Measurements from ENCODE around the gene RTN4R. TPM values are rescaled to one million over a fixed set of nuclear protein-coding genes. Genes with fewer than 3 reads are reported as not detected.
A peak's percentile ranks its signal among the peaks of the same experiment; 100 is the strongest.
"Not testable (repeated sequence)": the region's sequence is repeated elsewhere in the genome, so short reads cannot be mapped to it uniquely, and the experiment has no call there.

RTN4R gene
- total RNA-seq, 1 donor from 2014 or later = 4.4 TPM

DNA sequence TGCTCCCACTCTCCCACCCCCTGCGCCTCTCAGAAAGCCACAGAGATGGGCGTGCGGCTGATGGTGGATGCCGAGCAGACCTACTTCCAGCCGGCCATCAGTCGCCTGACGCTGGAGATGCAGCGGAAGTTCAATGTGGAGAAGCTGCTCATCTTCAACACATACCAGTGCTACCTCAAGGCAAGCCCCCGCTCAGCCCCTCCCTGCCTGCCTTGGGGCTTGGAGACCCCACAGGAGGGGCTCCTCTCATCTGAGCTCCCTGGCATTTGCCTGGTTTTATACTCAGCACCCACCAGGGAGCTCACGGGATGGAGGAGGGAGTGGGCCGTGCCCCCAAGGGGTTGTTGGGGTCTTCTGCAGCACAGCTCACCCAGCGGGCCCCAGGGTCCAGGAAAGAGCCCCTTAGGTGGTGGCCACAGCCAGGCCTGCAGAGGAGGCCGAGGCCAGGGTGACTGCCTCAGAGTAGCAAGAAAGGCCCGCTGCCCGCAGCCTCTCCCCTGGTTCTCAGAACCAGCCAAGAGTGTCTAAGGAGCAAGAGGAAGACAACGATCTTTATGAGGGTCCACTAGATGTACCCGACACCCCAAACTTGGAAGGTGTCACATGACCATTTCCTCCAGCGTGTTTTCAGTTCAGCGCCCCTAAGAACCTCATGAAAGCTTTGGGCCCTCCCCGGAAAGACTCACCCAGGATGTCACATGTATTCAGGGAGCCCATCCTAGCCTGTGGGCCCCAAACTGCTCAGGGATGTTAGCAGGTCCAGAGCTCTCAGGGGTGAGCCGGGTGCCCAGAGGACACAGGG lies 38.7 kb upstream of the RTN4R start:
- intact Hi-C loops (cut with DNase I); DNase-seq (ENCODE audit: low spot score); ATAC-seq: not testable (repeated sequence)

DNA sequence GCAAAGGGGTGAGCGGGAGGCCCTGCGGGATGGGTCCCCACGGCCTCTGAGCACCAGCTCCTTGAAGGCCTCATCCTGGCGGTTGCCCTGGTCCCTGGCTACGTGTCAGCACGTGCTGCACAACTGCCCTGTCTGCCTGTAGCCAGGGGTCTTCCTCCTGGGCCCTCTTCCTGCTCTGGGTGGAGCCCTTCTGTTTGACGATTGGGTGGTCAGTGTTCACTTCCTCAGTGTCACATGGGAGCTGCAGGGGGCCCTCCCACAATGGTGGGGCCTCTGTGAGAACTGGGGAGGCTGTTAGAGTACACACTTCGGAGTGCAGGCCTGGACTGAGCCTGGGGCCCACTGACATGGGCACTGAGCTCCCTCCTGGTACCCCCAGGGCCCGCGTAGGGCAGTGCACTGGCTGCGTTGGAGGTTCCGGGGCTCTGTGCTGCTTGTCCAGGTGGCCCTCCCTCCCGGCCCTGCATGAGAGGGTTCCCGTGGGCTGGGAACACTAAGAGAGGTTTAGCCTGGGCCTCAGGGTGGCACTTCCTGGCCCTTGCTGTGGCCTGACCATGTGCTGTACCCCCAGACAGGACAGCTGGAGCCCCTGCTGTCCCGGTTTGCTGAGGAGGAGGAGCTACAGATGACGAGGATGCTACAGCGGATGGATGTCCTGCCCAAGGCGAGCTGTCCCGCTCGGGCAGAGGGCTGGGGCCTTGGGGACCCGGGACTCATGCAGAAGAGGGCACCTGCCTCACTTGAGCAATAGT lies 38.0 kb upstream of the RTN4R start:
- ATAC-seq (no peak), DNase-seq (ENCODE audit: low spot score) (no peak)
- intact Hi-C loops (cut with DNase I) = no loop called here

DNA sequence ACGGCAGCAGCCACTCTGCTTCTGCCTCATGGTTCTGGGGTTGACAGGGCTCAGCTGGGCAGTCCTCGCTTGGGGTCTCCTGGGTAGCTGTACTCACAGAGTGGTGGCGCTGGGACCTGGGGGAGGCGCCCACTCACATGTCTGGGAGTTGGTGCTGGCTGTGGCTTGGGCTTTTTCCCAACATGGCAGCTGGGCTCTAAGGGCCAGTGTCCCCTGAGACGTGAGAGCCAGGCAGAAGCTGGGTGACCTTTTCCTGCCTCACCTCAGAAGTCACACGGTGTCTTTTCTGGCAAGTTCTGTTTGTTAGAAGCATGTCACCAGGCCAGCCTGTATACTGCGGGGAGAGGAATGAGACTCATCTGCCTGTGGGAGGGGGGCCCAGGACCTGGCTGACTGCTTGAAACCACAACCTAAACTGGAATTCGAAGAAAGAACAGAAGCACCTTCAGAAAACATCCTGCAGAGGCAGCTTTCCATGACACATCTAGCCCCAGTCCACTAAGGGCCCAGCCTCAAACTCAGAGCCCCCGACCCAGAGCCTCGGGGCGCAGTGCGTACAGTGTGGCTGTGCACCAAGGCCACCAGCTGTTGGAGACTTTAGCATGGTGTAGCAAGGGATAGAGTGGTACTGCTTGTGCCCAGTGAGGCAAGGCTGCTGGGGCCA lies 37.2 kb upstream of the RTN4R start:
- DNase-seq (ENCODE audit: low spot score); ATAC-seq; intact Hi-C loops (cut with DNase I): not testable (repeated sequence)

DNA sequence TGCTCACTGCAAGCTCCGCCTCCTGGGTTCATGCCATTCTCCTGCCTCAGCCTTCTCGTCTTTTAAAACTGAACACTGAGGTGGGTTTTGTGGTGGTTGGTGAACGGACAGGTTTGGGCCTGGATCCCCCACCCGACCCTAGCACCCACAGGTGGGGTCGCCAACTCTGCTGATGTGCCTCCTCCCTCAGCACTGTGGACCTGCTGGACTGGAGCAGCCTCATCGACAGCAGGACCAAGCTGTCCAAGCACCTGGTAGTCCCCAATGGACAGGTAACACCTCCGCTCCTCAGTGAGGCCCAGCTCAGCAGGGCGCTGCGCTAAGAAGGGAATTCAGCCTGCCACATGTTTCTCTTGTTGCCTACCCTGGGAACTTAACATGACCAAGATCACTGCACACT lies 36.5 kb upstream of the RTN4R start:
- ATAC-seq (no peak), DNase-seq (ENCODE audit: low spot score) (no peak)
- intact Hi-C loops (cut with DNase I) = no loop called here

DNA sequence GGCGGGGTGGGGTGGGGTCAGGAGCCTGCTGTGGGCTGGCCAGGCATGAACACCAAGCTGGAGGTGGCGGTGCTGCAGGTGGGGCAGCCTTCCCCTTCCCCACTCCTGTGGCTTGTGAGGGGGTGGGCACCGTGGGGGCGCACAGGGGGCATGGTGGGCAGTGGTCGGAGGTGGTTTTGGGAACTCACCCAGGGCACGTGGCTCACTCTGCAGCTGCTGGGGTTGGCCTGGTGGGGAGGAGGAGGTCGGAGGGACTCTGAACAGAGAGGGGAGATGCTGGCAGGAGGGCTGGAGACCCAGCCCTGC lies 35.1 kb upstream of the RTN4R start:
- intact Hi-C loops (cut with DNase I); ATAC-seq; DNase-seq (ENCODE audit: low spot score): not testable (repeated sequence)

DNA sequence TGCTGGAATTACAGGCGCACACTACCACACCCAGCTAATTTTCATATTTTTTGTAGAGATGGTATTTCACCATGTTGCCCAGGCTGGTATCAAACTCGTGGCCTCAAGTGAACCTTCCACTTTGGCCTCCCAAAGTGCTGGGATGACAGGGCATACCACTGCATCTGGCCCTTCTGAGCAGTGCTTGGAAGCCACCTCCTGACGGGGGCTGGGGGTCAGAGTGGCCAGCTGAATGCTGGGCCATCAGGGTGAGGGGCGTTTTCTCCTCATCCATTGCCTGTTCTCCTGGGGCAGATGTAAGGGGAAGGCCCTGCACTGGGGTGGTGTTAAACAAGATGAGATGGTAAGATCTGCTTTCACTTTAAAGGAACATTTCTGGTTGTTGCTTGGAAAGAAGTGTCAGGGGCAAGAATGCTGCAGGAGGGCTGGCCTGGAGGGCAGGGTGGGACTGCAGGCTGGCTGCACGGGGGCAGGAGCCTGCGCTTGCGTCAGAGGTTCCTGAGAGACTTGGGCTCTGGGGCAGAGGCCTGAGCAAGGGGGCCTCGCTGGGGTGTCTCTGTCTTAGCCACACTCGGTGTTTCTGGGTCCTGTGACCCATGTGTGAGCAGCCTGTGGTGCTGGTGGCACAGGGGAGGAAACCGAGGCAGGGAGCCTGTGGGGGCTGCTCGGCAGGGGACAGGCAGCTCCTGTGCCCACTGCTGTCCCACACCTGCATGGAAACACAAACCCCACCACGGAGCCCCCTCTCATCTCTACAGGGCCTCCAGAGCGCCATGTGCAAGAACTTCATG lies 34.5 kb upstream of the RTN4R start:
- no peak for DNase-seq (ENCODE audit: low spot score)
- intact Hi-C loops (cut with DNase I) = no loop called here
- ATAC-seq = no peak

DNA sequence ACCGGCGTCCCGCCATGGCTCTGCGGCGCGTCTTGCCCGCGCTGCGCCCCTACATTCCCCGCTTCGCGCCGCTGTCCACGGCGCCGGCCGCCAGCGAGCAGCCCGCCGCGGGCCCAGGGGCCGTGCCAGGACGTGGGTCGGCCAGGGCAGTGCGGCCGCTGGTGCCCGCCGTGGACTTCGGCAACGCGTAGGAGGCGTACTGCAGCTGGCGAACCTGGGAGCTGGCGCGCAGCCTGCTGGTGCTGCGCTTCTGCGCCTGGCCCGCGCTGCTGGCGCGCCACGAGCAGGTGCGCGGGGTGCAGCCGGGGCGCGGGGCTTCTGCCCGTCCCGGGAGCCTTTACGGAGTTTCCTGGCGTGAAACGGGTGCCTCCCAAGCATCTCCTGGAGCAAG lies 31.6 kb upstream of the RTN4R start:
- ATAC-seq (no peak), DNase-seq (ENCODE audit: low spot score) (no peak)
- intact Hi-C loops (cut with DNase I) = no loop called here

DNA sequence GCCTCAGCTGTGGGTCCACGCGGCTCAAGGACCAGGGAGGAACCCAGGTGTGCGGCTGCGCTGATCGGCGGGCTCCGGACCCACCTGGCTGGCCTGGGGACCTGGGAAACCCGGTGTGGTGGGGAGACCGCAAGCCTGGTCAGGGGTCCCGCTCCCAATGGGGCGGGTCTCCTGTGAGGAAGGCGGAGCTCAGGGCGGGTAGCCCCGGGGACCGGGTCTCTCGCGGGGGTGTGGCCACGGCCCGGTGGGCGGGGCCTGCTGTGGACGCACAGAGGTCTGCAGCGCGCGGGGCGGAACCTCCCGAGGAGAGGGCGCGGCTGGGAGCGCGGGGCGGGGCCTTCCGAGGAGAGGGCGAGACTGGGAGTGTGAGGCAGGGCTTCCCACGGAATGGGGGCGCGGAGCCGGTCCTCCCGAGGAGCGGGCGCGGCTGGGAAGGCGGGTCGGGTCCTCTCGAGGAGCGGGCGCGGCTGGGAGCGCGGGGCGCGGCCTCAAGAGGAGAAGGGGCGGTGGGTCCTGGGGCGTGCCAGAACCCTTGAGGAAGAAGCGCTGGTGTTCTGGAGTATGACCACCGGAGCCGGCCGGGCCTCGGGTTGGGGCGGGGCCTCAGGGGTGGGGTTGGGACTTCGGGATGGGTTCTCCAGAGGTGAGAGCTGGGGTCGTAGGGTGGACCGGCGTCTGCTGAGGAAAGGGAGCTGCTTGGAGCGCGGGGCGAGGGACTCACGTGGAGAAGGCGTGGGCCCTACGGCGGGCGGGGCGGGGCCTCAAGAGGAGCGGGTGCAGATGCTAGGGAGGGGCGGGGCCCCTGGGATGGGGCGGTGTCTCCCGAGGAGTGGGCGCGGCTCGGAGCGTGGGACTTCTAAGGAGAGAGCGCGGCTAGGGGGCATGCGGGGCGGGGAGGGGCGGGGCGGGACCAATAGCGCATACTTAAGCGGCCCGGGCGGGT lies 31.0 kb upstream of the RTN4R start:
- intact Hi-C loops (cut with DNase I) = no loop called here
- peak; percentile 85 for DNase-seq (ENCODE audit: low spot score)
- ATAC-seq = peak; percentile 92

DNA sequence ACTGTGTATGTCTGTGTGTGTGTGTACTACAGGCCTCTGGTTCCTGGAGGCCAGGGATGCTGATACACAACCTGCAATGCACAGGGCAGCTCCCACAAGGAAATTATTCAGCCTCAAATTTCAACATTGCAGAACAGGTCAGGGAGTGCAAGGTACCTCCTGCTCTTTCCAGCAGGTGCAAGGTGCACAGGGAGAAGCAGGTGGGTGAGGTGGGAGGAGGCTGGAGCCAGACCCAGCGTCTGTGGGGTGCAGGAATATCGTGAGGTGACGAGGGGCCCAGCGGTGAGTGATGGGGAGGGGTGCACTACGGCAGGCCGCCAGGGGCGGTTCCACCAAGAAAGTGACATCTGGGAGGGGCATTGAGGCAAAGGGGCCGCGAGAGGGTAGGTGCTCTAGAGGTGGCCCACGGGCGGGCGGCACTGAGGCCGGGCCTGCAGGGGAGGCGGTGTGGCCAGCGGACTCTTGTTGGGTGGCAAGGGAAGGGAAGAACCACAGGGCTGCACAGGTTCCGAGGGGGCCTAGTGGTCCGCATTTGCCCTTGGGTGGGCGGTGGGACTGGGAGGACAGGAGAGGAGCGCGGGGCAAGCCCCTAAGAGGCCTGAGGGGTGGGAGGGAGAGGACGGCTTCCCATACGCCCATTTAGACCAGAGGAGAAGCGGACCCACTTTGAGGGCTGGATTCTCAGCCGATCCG lies 30.1 kb upstream of the RTN4R start:
- ATAC-seq (peak; percentile 5), DNase-seq (ENCODE audit: low spot score) (no peak)

DNA sequence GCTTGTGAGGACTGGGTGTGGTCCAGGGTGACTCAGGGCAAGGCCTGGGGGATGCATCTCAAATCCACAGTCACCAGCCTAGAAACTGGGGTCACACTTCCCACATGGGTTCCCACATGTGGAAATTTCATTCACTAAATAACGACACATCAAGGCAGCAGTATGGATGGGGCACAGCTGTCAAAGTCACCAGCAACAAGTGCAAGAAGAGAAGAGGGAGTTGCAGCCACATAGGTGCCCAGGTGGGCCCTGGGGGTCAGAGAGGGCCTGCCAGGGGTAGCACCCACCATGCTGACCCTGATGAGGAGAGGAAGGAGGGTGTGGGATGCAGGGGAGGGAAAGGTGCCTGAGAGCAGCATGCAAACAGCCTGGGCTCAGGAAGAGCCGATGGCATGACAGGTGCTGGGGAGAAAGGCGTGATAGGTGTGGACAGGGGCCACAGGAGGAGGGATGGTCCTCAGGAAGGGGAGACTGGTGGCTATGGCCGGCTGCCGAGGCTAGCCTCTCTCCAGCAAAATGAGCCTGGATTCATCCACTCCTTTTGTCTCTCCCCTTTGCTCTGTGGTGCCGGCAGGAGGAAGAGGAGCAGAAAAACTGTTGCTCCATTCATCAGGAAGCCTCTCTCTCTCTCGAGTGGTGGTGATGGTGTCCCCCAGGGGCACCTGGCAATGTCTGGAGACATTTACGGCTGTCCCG lies 29.4 kb upstream of the RTN4R start:
- intact Hi-C loops (cut with DNase I) = no loop called here
- DNase-seq (ENCODE audit: low spot score) (no peak), ATAC-seq (no peak)

More for the DNA sequence above, 30.1 kb upstream of the RTN4R start:
- intact Hi-C loops (cut with DNase I) = no loop called here

DNA sequence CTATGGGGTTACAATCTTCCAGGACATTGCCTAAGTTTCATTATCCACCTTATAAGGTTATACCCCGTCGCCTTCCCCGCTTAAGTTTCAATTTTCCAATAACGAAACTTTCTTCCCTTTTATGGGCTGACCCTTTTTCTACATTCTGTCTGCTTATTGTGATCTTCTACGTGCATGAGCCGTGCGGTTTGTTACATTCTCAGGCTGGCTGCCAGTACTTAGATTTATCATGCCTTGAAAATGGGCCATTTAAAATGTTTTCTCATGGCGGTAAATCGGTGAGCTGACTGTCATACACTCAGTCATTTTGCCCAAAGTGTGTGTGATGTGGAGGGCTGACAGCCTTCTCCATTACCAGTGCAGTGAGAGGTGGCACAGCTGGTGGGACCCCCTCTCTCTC lies 28.5 kb upstream of the RTN4R start:
- DNase-seq (ENCODE audit: low spot score) (no peak), ATAC-seq (no peak)
- intact Hi-C loops (cut with DNase I) = no loop called here

DNA sequence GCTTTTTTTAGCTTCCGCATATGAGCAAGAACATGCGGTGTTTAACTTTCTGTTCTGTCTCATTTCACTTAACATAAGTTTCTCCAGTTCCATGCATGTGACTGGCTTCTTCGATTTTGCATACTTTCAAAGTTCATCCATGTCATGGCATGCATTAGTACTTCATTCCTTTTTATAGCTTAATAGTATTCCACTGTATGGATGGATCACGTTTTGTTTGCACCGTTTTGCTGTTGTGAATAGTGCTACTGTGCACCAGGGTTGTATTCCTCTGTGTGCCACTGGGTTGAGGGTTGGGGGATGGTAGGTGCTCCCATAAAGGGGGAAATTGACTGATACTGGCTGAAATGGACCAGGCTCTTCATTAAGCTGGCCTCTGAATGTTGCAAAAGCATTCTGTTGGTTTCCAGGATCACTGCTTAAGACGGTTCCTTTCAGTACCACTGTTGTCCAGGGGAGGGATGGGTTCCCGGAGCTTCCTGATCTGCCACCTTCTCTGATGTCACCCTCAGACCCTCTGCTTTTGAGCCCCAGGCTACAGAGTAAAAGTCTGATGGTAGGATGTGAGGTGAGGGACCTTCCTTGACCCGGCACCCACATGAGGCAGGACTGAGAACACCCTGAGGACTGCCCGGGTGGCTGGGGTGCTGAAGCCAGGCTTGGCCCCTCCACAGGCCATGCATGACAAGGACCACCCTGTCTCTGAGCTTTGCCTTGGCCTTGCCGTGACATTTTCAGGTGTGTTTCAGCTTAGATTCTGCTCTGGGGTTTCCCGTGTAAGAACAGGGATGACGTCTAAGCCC lies 27.3 kb upstream of the RTN4R start:
- DNase-seq (ENCODE audit: low spot score) (no peak), ATAC-seq (no peak)
- intact Hi-C loops (cut with DNase I) = no loop called here

DNA sequence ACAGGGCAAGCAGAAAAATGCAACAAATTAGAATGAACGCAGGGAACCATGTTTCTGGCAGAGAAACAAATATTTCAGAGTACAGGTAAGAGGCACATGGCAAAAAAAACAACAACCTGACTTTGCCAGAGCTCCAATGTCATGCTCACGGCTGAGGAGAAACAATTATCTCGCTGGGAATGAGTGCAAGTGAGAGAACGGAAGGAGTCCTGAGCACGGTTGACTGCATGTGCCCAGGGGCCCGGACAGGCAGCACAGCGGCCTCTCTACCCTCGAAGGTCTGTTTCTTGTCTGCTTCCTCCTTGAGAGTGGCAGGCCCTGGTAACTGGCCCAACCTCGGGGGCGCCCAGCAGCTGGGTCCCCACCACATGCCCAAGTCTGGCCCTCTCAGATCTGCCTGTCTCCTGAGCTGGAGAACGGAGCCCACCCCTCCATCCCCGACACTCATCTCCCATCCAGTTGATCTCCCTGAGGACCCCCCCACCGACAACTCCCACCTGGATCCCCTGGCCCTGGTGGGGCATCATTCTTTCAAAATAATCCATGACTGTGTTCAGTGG lies 24.6 kb upstream of the RTN4R start:
- intact Hi-C loops (cut with DNase I) = no loop called here
- DNase-seq (ENCODE audit: low spot score) (no peak), ATAC-seq (no peak)

DNA sequence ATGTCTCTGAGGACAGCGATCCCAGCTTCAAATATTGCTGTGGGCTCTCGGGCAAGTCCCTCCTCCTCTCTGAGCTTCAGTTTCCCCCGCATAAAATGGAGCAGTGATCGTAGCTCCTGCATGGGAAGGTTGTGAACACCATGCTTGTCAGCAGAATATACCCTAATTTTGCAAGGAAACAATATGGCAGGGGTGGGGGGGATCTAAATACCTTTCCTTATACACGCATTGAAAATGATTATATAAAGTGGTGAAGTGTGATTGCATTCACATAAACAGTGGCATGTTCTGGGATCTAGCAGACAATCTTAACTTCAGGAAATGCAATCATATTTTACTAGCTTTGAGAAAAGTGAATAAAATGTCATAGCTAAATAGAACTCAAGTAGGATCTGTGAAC lies 24.0 kb upstream of the RTN4R start:
- no peak for DNase-seq (ENCODE audit: low spot score)
- intact Hi-C loops (cut with DNase I) = no loop called here
- no peak for ATAC-seq

DNA sequence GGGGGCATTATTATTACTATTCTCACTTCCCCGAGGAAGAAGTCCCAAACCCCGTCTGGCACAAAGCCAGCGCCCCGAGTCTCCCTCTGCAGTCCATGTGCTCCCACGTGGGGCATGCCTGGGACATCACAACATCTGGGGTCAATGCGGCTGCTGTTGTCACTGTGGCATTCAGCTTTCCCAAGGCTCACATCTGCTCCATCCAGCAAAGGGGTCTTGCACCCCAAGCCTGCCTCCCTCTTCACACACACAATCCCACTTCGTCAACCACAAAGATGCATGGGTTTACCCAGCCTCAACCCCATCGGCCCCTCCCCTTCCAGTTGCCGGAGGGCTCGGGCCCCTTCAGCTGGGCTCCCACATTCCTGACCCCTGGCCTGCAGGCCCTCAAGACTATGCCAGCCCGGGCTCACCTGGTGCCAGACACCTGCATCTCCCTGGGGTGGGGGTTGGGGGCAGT lies 23.5 kb upstream of the RTN4R start:
- no peak for ATAC-seq
- DNase-seq (ENCODE audit: low spot score) = no peak
- intact Hi-C loops (cut with DNase I) = no loop called here

DNA sequence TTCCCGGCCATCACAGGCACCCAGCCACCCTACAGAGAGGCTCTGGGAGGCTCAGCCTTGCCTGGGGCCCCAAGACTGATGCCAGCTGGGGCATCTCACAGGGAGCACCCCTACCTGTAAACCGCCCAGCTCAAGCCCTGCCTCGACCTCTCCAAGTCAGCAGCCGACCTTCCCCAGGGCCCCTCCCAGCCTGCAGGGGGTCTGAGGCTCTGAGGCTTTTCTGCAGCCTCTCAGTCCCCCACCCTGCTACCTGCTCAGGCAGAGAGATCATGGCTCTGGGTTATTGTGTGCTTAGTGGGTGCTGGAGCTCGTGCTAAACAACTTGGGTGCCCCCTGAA lies 23.1 kb upstream of the RTN4R start:
- ATAC-seq (no peak), DNase-seq (ENCODE audit: low spot score) (no peak)
- intact Hi-C loops (cut with DNase I) = no loop called here

Measured in sciatic nerve (tissue), 2 donors.